HepG2 (cell line): ENCODE measurements around the gene DNPH1. TPM values are rescaled to one million over a fixed set of nuclear protein-coding genes. Genes with fewer than 3 reads are reported as not detected.

Experiments used
- ADNP ChIP-seq: sonication (generic); formaldehyde crosslinking; IDR thresholded peaks from 2 replicates; pipeline ENCODE4 v1.4.0; 2020; ENCODE audit warnings: missing genetic modification reagents
- AHR ChIP-seq: IDR thresholded peaks from 2 replicates; pipeline ENCODE4 v1.6.1; 2018; ENCODE audit warnings: missing genetic modification reagents, missing compliant biosample characterization
- ATM ChIP-seq: fragments of 450-650 bp; IDR thresholded peaks from 2 replicates; pipeline ENCODE4 v1.7.1; 2017; ENCODE audit warnings: mild to moderate bottlenecking, borderline replicate concordance
- FOXP1 ChIP-seq, 2 experiments: fragments of 450-650 bp in 1 of 2; IDR thresholded peaks; 2 replicates each; pipeline ENCODE4 v1.6.1; 2017 to 2018; ENCODE audit warnings: antibody characterized with exemption in 1 of 2
- FUBP1 ChIP-seq: sonication (generic); formaldehyde crosslinking; IDR thresholded peaks from 2 replicates; pipeline ENCODE4 v1.5.1; 2020; ENCODE audit warnings: missing genetic modification reagents, mild to moderate bottlenecking, borderline replicate concordance
- HOXA5 ChIP-seq: sonication (generic); formaldehyde crosslinking; IDR thresholded peaks from 2 replicates; pipeline ENCODE4 v1.4.0; 2020; ENCODE audit warnings: missing genetic modification reagents
- IRF2 ChIP-seq: IDR thresholded peaks from 2 replicates; pipeline ENCODE4 v1.6.1; 2018; ENCODE audit warnings: missing genetic modification reagents, missing compliant biosample characterization
- IRX3 ChIP-seq: sonication (generic); formaldehyde crosslinking; IDR thresholded peaks from 2 replicates; pipeline ENCODE4 v1.8.1; 2023; ENCODE audit warnings: mild to moderate bottlenecking, low read depth, missing genetic modification reagents, borderline replicate concordance
- KAT7 ChIP-seq: IDR thresholded peaks from 2 replicates; pipeline ENCODE4 v1.6.1; 2018; ENCODE audit warnings: borderline replicate concordance, missing compliant biosample characterization
- KLF12 ChIP-seq: sonication (generic); formaldehyde crosslinking; IDR thresholded peaks from 2 replicates; pipeline ENCODE4 v1.4.0; 2020; ENCODE audit warnings: missing genetic modification reagents, borderline replicate concordance
- NR1H2 ChIP-seq: sonication (generic); formaldehyde crosslinking; IDR thresholded peaks from 2 replicates; pipeline ENCODE4 v1.8.1; 2022; ENCODE audit warnings: low read depth, missing genetic modification reagents, borderline replicate concordance
- POGZ ChIP-seq: sonication (generic); formaldehyde crosslinking; IDR thresholded peaks from 2 replicates; pipeline ENCODE4 v1.4.0; 2020; ENCODE audit warnings: mild to moderate bottlenecking, missing genetic modification reagents
- TSC22D2 ChIP-seq: sonication (generic); formaldehyde crosslinking; IDR thresholded peaks from 2 replicates; pipeline ENCODE4 v1.5.1; 2020; ENCODE audit warnings: missing genetic modification reagents, mild to moderate bottlenecking, borderline replicate concordance
- ZNF296 ChIP-seq: sonication (generic); formaldehyde crosslinking; conservative IDR thresholded peaks from 2 replicates; pipeline ENCODE4 v1.5.0; 2020; ENCODE audit warnings: mild to moderate bottlenecking, missing genetic modification reagents
- ZNF432 ChIP-seq: sonication (generic); formaldehyde crosslinking; IDR thresholded peaks from 2 replicates; pipeline ENCODE4 v1.5.0; 2020; ENCODE audit warnings: missing genetic modification reagents, mild to moderate bottlenecking, borderline replicate concordance
- ZNF510 ChIP-seq: sonication (generic); formaldehyde crosslinking; IDR thresholded peaks from 2 replicates; pipeline ENCODE4 v1.4.0; 2020; ENCODE audit warnings: low read depth, mild to moderate bottlenecking, missing genetic modification reagents
- ZNF577 ChIP-seq: sonication (generic); formaldehyde crosslinking; IDR thresholded peaks from 2 replicates; pipeline ENCODE4 v1.4.0; 2020; ENCODE audit warnings: mild to moderate bottlenecking, low read depth, missing genetic modification reagents, borderline replicate concordance
- ZSCAN5A ChIP-seq: sonication (generic); formaldehyde crosslinking; IDR thresholded peaks from 2 replicates; pipeline ENCODE4 v1.8.0; 2022; ENCODE audit warnings: mild to moderate bottlenecking, missing genetic modification reagents, borderline replicate concordance
- polyA plus RNA-seq, 8 experiments: library from polyadenylated mRNA; depleted of rRNA in 3 of 8; stranded (reverse) in 7 of 8; unstranded in 1 of 8; fragments of >200 nt; fragmentation: Illumina TruSeq in 4 of 8; extraction: Trizol in 4 of 8; gene quantifications; 2 replicates each; pipeline versions ENCODE4 v1.2.1 to v1.2.3, GENCODE V29; 2011 to 2016; ENCODE audit warnings: low read depth in 4 of 8, missing spikeins in 1 of 8, mixed read lengths in 1 of 8; ENCODE audit not compliant: insufficient read depth in 1 of 8
- total RNA-seq, 5 experiments: library from RNA; depleted of rRNA; stranded (reverse); fragments of >200 nt; fragmentation: Illumina TruSeq; extraction: Trizol; gene quantifications; 2 replicates each; pipeline ENCODE4 v1.2.3, GENCODE V29; 2016; ENCODE audit warnings: low read depth in 1 of 5
- TF ChIP-seq, protein P1 (sequence below): IDR thresholded peaks from 2 replicates; pipeline ENCODE4 v1.6.1; 2018; ENCODE audit warnings: missing genetic modification reagents
- TF ChIP-seq, protein P2 (sequence below): sonication (generic); formaldehyde crosslinking; IDR thresholded peaks from 2 replicates; pipeline ENCODE4 v1.8.1; 2023; ENCODE audit warnings: mild to moderate bottlenecking, moderate library complexity, missing genetic modification reagents
- TF ChIP-seq, protein P3 (sequence below): sonication (generic); formaldehyde crosslinking; IDR thresholded peaks from 2 replicates; pipeline ENCODE4 v1.4.0; 2020; ENCODE audit warnings: missing genetic modification reagents

Gene DNPH1
- total and polyA plus RNA-seq, 2 of the 13 experiments (the other 11 are each of a cell fraction or from before 2014, with no cell fraction given), result 56.5 to 75.1 TPM

GRCh38 chr6:43247114-43247999 is 18.1 kb upstream of the DNPH1 start (continued):
- no peak for TF ChIP-seq FUBP1 (CRISPR knock-in tag)
- peak; percentile 82; the same call in 1 of the 2 replicates for TF ChIP-seq HOXA5 (CRISPR knock-in tag)
- TF ChIP-seq NR1H2 (CRISPR knock-in tag), result no peak
- no peak for TF ChIP-seq ADNP
- TF ChIP-seq, protein P1, sequence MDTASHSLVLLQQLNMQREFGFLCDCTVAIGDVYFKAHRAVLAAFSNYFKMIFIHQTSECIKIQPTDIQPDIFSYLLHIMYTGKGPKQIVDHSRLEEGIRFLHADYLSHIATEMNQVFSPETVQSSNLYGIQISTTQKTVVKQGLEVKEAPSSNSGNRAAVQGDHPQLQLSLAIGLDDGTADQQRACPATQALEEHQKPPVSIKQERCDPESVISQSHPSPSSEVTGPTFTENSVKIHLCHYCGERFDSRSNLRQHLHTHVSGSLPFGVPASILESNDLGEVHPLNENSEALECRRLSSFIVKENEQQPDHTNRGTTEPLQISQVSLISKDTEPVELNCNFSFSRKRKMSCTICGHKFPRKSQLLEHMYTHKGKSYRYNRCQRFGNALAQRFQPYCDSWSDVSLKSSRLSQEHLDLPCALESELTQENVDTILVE, result no peak
- peak; percentile 94 for TF ChIP-seq IRF2
- TF ChIP-seq ZNF432 (CRISPR knock-in tag), result no peak
- peak; percentile 71; the same call in 1 of the 2 replicates for TF ChIP-seq AHR
- TF ChIP-seq FOXP1 (IDR thresholded peaks at IDR 0.05), result no peak
- TF ChIP-seq FOXP1 (CRISPR knock-in tag; IDR thresholded peaks at IDR 0.05), result no peak
- no peak for TF ChIP-seq KLF12 (CRISPR knock-in tag)
- no peak for TF ChIP-seq ATM
- TF ChIP-seq, protein P2, sequence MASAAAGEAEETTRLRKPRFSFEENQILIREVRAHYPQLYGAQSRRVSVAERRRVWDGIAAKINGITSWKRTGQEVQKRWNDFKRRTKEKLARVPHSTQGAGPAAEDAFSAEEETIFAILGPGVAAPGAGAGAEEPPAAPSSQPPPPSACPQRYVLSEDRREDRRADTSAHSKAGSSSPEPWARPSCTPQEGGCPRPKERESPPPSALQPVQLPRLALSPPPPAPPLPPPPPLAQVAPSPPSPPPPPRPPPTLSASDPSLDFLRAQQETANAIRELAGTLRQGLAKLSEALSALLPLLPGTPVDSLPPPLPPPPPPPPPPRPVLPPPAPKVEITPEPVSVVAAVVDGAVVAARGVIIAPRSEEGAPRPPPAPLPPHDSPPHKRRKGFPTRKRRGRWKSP, result 0 out of 2 replicates have a peak, but pooled peaks have one; percentile 9
- 0 out of 2 replicates have a peak, but pooled peaks have one; percentile 89 for TF ChIP-seq ZNF296
- TF ChIP-seq, protein P3, sequence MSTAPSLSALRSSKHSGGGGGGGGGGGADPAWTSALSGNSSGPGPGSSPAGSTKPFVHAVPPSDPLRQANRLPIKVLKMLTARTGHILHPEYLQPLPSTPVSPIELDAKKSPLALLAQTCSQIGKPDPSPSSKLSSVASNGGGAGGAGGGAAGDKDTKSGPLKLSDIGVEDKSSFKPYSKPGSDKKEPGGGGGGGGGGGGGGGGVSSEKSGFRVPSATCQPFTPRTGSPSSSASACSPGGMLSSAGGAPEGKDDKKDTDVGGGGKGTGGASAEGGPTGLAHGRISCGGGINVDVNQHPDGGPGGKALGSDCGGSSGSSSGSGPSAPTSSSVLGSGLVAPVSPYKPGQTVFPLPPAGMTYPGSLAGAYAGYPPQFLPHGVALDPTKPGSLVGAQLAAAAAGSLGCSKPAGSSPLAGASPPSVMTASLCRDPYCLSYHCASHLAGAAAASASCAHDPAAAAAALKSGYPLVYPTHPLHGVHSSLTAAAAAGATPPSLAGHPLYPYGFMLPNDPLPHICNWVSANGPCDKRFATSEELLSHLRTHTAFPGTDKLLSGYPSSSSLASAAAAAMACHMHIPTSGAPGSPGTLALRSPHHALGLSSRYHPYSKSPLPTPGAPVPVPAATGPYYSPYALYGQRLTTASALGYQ (CRISPR knock-in tag), result no peak
- TF ChIP-seq ZNF577 (CRISPR knock-in tag), result no peak
- peak; percentile 55; the same call in 1 of the 2 replicates for TF ChIP-seq TSC22D2 (CRISPR knock-in tag)
- TF ChIP-seq POGZ, result peak; percentile 8; the same call in 1 of the 2 replicates
- peak; percentile 81; the same call in 1 of the 2 replicates for TF ChIP-seq ZNF510
- TF ChIP-seq KAT7, result no peak; the same call in 1 of the 2 replicates
- TF ChIP-seq ZSCAN5A (CRISPR knock-in tag), result no peak
- 0 out of 2 replicates have a peak, but pooled peaks have one; percentile 39 for TF ChIP-seq IRX3
